GM12878 (cell line): ENCODE results near the gene LCMT1. TPM values are rescaled to one million over a fixed set of nuclear protein-coding genes. Genes with fewer than 3 reads are reported as not detected.

Experiments
- ATAC-seq: fragments of 200-7000 bp; cut with Tn5 transposase; 3 replicates; pipeline ENCODE4 v1.9.1; 2020; ENCODE audit warnings: mild to moderate bottlenecking, moderate library complexity
- BruUV-seq: library from RNA; stranded (reverse); fragments of 400-500 nt; replicated peaks from 2 replicates; lab custom pipeline; 2021; lab: Mats Ljungman, UMichigan
- CTCF ChIA-PET: fragments of 300-600 bp; sonication (Branson Sonifier 250); formaldehyde crosslinking; extraction: SDS; loops from one replicate; lab custom pipeline; 2021; ENCODE audit warnings: inconsistent platforms; lab: Yijun Ruan, JAX
- POLR2A ChIA-PET: fragments of 350-600 bp; formaldehyde crosslinking; extraction: SDS; loops from one replicate; lab custom pipeline; 2021; ENCODE audit warnings: inconsistent platforms; lab: Charles Lee
- RAD21 ChIA-PET: fragments of 300-600 bp; sonication (Branson Sonifier 250); formaldehyde crosslinking; loops from one replicate; lab custom pipeline; 2023; ENCODE audit warnings: antibody characterized with exemption; ENCODE audit not compliant: unreplicated experiment; lab: Charles Lee
- SMC1A ChIA-PET: fragments of 300-600 bp; sonication (Branson Sonifier 250); formaldehyde crosslinking; loops from one replicate; lab custom pipeline; 2023; ENCODE audit not compliant: unreplicated experiment, uncharacterized antibody; lab: Charles Lee
- DNase-seq: peaks from one replicate; pipeline ENCODE4 v3.0.0-alpha.2; 2011; ENCODE audit warnings: low read depth, low spot score
- FAIRE-seq: peaks from 3 replicates; lab custom pipeline; 2011; peaks lifted over from hg19 to GRCh38; lab: Jason Lieb, UNC
- H2AFZ ChIP-seq: 2 replicates; pipeline ENCODE4 v1.6.0; 2011; ENCODE audit warnings: low read depth, low read length, control low read depth; ENCODE audit not compliant: control insufficient read depth
- H3K27ac ChIP-seq: 2 replicates; pipeline ENCODE4 v1.5.1; 2011; ENCODE audit warnings: control low read depth; ENCODE audit not compliant: control insufficient read depth, insufficient read depth
- H3K27me3 ChIP-seq, 2 experiments: replicated peaks in 1 of 2; 2 replicates each; pipeline versions ENCODE4 v1.6.0 to v1.6.1; 2011; ENCODE audit warnings: low read length in 1 of 2; ENCODE audit not compliant: control insufficient read depth in 2 of 2, insufficient read depth in 2 of 2
- H3K36me3 ChIP-seq, 2 experiments: 2 replicates each; pipeline ENCODE4 v1.5.1; 2011; ENCODE audit warnings: low read length in 1 of 2; ENCODE audit not compliant: control insufficient read depth in 2 of 2, insufficient read depth in 2 of 2
- H3K4me1 ChIP-seq: 2 replicates; pipeline ENCODE4 v1.6.1; 2011; ENCODE audit warnings: mild to moderate bottlenecking, low read length, moderate library complexity, mixed read lengths; ENCODE audit not compliant: control insufficient read depth, insufficient read depth
- H3K4me2 ChIP-seq: 2 replicates; pipeline ENCODE4 v1.6.0; 2011; ENCODE audit warnings: control low read depth; ENCODE audit not compliant: control insufficient read depth, insufficient read depth
- H3K4me3 ChIP-seq: fragments of 200-600 bp; sonication (generic); 2 replicates; pipeline ENCODE4 v1.5.1; 2016
- H3K79me2 ChIP-seq: 2 replicates; pipeline ENCODE4 v1.6.0; 2011; ENCODE audit warnings: low read length; ENCODE audit not compliant: control insufficient read depth, insufficient read depth
- H3K9ac ChIP-seq: 2 replicates; pipeline ENCODE4 v1.8.0; 2011; ENCODE audit warnings: low read length, control low read depth, mixed read lengths; ENCODE audit not compliant: control insufficient read depth, insufficient read depth
- H3K9me3 ChIP-seq: replicated peaks from 3 replicates; pipeline ENCODE4 v1.5.1; 2011; ENCODE audit warnings: mild to moderate bottlenecking, low read length; ENCODE audit not compliant: control insufficient read depth, insufficient read depth
- H4K20me1 ChIP-seq: 2 replicates; pipeline ENCODE4 v1.6.0; 2011; ENCODE audit not compliant: control insufficient read depth, insufficient read depth
- E2F4 ChIP-seq: IDR thresholded peaks from 2 replicates; pipeline ENCODE4 v1.6.1; 2012; ENCODE audit warnings: low read depth, low read length, improper control_type of control experiment
- FOS ChIP-seq: IDR thresholded peaks from 3 replicates; pipeline ENCODE4 v1.6.1; 2011; ENCODE audit warnings: borderline replicate concordance; ENCODE audit not compliant: insufficient read length; ENCODE audit errors: extremely low read depth
- PAX5 ChIP-seq: IDR thresholded peaks from 2 replicates; pipeline ENCODE4 v1.6.1; 2011; ENCODE audit warnings: low read depth, low read length, borderline replicate concordance
- PML ChIP-seq: IDR thresholded peaks from 2 replicates; pipeline ENCODE4 v1.6.1; 2012; ENCODE audit warnings: low read length, inconsistent platforms
- RELB ChIP-seq: fragments of 450-650 bp; IDR thresholded peaks from 2 replicates; pipeline ENCODE4 v1.6.1; 2017; ENCODE audit warnings: low read depth, mild to moderate bottlenecking, moderate library complexity
- RFX5 ChIP-seq: IDR thresholded peaks from 2 replicates; pipeline ENCODE4 v1.6.1; 2011; ENCODE audit warnings: low read depth, low read length, improper control_type of control experiment
- SMAD1 ChIP-seq: fragments of 450-650 bp; IDR thresholded peaks from 2 replicates; pipeline ENCODE4 v1.6.1; 2018; ENCODE audit warnings: mild to moderate bottlenecking, low read depth; ENCODE audit not compliant: partially characterized antibody
- STAT1 ChIP-seq: fragments of 450-650 bp; conservative IDR thresholded peaks from 2 replicates; pipeline ENCODE4 v1.6.1; 2014; ENCODE audit warnings: antibody characterized with exemption, mild to moderate bottlenecking
- USF1 ChIP-seq: IDR thresholded peaks from 2 replicates; pipeline ENCODE4 v1.6.1; 2011; ENCODE audit warnings: borderline replicate concordance, low read depth, mild to moderate bottlenecking, moderate library complexity, mixed read lengths, low read length; ENCODE audit not compliant: insufficient read depth; ENCODE audit errors: extremely low read length
- WGBS: methylation state at CpG from one replicate; pipeline ENCODE4 v1.1.6; 2016; ENCODE audit warnings: low lambda C conversion rate; ENCODE audit not compliant: insufficient replicate concordance, insufficient coverage; ENCODE audit errors: missing lambda C conversion rate; 5-methylcytosine and 5-hydroxymethylcytosine counted together
- in situ Hi-C: fragments of 300-500 bp; cut with MboI; formaldehyde crosslinking; loops from 9 replicates; pipeline ENCODE4 v1.14.3; 2018; ENCODE audit warnings: mixed read lengths
- intact Hi-C: fragments of 100-400 bp; cut with micrococcal nuclease; formaldehyde crosslinking; loops from one replicate; pipeline ENCODE4 v1.14.2; 2022; ENCODE audit not compliant: unreplicated experiment
- polyA plus RNA-seq, 11 experiments: library from polyadenylated mRNA; depleted of rRNA in 4 of 11; unstranded in 6 of 11; stranded (reverse) in 5 of 11; fragments of >200 nt; fragmentation: Nextera tagmentation in 4 of 11; fragmentation: Illumina TruSeq in 1 of 11; extraction: Ambion mirVana in 4 of 11; extraction: Trizol in 1 of 11; gene quantifications; 1 replicate in 1 of 11; 2 replicates in 10 of 11; pipeline versions ENCODE4 v1.2.1 to v1.2.3, GENCODE V29; 2011 to 2016; ENCODE audit warnings: inconsistent platforms in 2 of 11, missing spikeins in 2 of 11, low read depth in 1 of 11
- total RNA-seq, 4 experiments: library from RNA; depleted of rRNA in 3 of 4; stranded (reverse); fragments of >200 nt in 3 of 4; fragmentation: Illumina TruSeq in 1 of 4; extraction: Trizol in 1 of 4; gene quantifications; 2 replicates each; pipeline versions ENCODE4 v1.2.1 to v1.2.3, GENCODE V29; 2013 to 2021

LCMT1 gene
- total and polyA plus RNA-seq, 10 of the 15 experiments (the other 5 are each of a cell fraction or from before 2014, with no cell fraction given) = 19.7 to 51.2 (median 32.6) TPM

GRCh38 chr16:25187491-25187795 is 75.9 kb downstream of the LCMT1 start:
- ATAC-seq (no peak), DNase-seq (no peak), FAIRE-seq (no peak)
- CTCF ChIA-PET = no interaction called here
- WGBS = 95% methylated on average over 3 of the region's 3 CpGs
- POLR2A ChIA-PET = interaction anchor here (0.7 kb wide), 1 partner anchor 893 kb away, joined by 4 read pairs; no protein-coding TSS in a partner anchor
- Histone ChIP-seq H4K20me1 (no peaks in the 10 kb centered on the region), H3K4me2 (no peak overlapping the region), H3K27me3 (no peaks in the 10 kb centered on the region), H3K4me3 (no peak overlapping the region), H3K27ac (no peak overlapping the region), H2AFZ (no peak overlapping the region), H3K4me1 (no peaks in the 10 kb centered on the region), H3K9me3 (no peaks in the 10 kb centered on the region), H3K79me2 (no peaks in the 10 kb centered on the region), H3K36me3 (no peaks in the 10 kb centered on the region), H3K9ac (no peak overlapping the region)
- TF ChIP-seq RFX5 (no peak), E2F4 (no peak), STAT1 (no peak), FOS (no peak), PML (no peak), PAX5 (no peak), SMAD1 (no peak), USF1 (no peak), RELB (no peak)
- in situ Hi-C loops = no loop called here
- SMC1A ChIA-PET = interaction anchor here (0.9 kb wide), 1 partner anchor 22 kb away, joined by 3 read pairs; no protein-coding TSS in a partner anchor
- intact Hi-C loops = no loop called here
- RAD21 ChIA-PET = no interaction called here
- BruUV-seq = no TSS peak
